SH-SY5Y (cell line): ENCODE data around the gene PSG2.

Source experiments
- GATA2 ChIP-seq: IDR thresholded peaks from 2 replicates; pipeline ENCODE4 v1.6.1; 2011; ENCODE audit warnings: mild to moderate bottlenecking, low read depth, low read length
- GATA3 ChIP-seq: IDR thresholded peaks from 2 replicates; pipeline ENCODE4 v1.6.1; 2011; ENCODE audit warnings: low read depth, mild to moderate bottlenecking, low read length, moderate library complexity

DNA sequence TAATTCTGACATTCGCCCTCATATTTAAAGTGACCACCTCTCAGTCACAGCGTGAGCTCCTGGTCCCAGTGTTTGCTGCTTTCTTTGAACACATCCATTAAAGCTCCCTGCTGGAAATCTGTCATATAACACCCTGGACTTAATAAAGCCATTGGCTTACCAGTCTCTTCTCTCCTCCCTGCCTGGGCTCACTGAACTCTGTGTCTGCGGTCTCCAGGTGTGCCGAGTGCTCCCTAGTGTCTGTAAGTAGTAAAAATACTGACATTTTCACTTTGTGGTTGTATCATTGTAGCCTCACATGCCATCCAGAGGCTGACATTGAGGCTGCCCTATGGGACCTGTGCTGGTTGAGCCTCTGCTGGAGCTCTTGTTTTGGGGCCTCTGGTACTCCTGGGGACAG lies 53.6 kb downstream of the PSG2 start:
- TF ChIP-seq GATA2 (no peak), GATA3 (no peak)
